H7 (cell line): Measurements from ENCODE around the gene ANKRD12. TPM values are rescaled to one million over a fixed set of nuclear protein-coding genes. Genes with fewer than 3 reads are reported as not detected.
A peak's percentile ranks its signal among the peaks of the same experiment; 100 is the strongest.
"Not testable (repeated sequence)": the region's sequence is repeated elsewhere in the genome, so short reads cannot be mapped to it uniquely, and the experiment has no call there.

ENCODE experiments used
- DNase-seq: peaks from one replicate; pipeline ENCODE4 v3.0.0; 2012
- H3K27me3 ChIP-seq: 2 replicates; pipeline ENCODE4 v1.6.0; 2011; ENCODE audit warnings: mild to moderate bottlenecking, low read length; ENCODE audit not compliant: control insufficient read depth, insufficient read depth
- H3K36me3 ChIP-seq: replicated peaks from 2 replicates; pipeline ENCODE4 v1.5.1; 2011; ENCODE audit warnings: low read length; ENCODE audit not compliant: control insufficient read depth, insufficient read depth
- H3K4me3 ChIP-seq: 2 replicates; pipeline ENCODE4 v1.5.1; 2011; ENCODE audit warnings: low read depth, mild to moderate bottlenecking, control low read depth, low read length, moderate library complexity; ENCODE audit not compliant: insufficient read depth
- total RNA-seq: library from RNA; depleted of rRNA; stranded (reverse); fragments of >200 nt; shearing (Covaris generic); gene quantifications from 2 replicates; pipeline ENCODE4 v1.2.3, GENCODE V29; 2014; rRNA removed

Gene ANKRD12
- 3.2 and 11.3 TPM in 2 replicates for total RNA-seq

DNA sequence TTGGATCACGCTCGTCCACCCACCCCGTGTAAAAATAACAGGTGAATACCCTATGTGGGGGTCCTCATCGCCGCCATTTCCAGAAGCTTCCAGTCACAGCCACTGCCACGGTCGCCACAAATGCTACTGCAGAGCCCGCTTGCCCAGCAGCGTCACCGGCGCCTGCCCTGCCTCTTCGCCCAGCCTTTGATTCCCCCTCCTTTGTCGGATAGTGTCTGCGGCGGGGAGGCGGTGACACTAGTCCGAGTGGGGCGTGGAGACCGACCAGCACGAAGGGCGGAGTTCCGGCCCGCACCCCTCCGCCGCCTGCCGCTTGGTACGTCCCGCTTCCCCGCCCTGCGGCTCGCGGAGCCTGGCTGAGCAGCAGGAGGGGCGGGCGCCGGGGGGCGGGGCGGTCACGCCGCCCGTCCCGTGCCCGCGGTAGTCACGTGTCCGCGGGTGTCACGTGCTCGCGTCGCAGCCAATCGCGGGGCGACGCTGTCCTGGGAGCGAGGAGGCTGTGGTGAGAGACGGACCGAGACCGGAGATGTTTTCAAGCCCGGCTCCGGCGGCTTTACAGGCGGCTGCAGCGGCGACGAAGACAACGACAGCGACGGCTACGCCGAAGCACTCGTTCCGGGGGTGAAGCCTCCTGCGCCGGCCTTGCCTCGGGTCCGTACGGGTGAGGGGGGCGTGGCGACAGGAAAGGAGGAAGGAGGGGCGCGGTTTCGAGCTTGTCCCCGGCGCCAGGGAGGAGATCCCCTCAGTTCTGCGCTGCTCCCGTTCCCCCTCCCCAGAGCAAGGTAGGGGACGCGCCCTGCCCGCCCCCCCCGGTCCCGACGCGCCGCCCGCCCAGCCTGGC, at the start of gene ANKRD12:
Gene ANKRD12, plus strand, starts transcription at position 467 of the 841 bp plus-strand sequence. CDS start 45,652 bp downstream, outside the sequence.
- H3K27me3 ChIP-seq, result no peaks in the 10 kb centered on the region
- DNase-seq, result peak; percentile 97
- peaks cover 4% of the 10 kb centered on the region for H3K36me3 ChIP-seq
- peak within 1 kb of the TSS; percentile 95 for H3K4me3 ChIP-seq

DNA sequence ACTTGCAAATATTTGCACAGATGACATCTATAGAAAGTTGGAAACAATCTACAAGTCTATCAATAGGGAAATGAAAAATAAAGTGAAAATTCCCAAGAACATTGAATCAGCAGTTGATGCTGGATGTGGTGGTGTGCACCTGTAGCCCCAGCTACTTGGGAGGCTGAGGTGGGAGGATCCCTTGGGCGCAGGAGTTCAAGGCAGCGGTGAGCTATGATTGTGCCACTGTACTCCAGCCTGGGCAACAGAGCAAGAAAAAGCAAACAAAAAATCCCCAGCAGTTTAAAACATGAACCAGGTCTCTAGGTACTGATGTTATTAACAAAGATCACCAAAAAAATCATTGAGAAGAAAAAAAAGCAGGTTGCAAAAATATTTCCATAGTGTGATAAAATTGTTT, 49.4 kb upstream of the ANKRD12 start:
- DNase-seq, result no peak
- no peak overlapping the region for H3K4me3 ChIP-seq
- no peaks in the 10 kb centered on the region for H3K36me3 ChIP-seq
- H3K27me3 ChIP-seq, result no peaks in the 10 kb centered on the region

DNA sequence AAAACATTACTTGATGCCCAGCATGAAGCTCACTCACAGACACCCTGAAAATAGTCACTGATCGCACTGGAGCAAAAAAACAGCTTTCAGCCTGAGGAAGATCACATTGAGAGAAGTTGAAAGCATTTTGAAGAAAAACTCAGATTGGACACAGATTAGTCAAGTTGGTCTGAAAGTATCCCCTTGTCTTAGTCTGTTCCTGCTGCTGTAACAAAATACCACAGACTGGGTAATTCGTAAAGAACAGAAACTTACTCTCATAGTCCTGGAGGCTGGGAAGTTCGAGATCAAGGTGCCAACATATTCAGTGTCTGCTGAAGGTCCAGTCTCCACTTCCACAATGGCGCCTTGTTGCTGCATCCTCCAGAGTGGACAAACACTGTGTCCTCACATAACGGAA, 48.3 kb upstream of the ANKRD12 start:
- no peak overlapping the region for H3K4me3 ChIP-seq
- no peaks in the 10 kb centered on the region for H3K36me3 ChIP-seq
- DNase-seq, result no peak
- H3K27me3 ChIP-seq, result no peaks in the 10 kb centered on the region

DNA sequence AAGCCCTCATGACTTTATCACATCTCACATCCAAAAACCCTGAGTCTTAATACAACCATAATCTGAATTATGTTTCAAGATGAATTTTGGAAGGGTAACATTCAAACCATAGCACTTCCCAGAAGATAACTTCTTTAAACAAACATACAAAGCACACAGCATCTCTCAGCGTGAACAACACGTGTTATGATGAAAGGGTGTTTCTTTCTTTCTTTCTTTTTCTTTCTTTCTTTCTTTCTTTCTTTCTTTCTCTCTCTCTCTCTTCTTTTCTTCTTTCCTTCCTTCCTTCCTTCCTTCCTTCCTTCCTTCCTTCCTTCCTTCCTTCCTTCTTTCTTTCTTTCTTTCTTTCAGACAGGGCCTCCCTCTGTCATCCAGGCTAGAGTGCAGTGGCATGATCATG, 47.9 kb upstream of the ANKRD12 start:
- not testable (repeated sequence) for DNase-seq, H3K36me3 ChIP-seq, H3K4me3 ChIP-seq, H3K27me3 ChIP-seq

DNA sequence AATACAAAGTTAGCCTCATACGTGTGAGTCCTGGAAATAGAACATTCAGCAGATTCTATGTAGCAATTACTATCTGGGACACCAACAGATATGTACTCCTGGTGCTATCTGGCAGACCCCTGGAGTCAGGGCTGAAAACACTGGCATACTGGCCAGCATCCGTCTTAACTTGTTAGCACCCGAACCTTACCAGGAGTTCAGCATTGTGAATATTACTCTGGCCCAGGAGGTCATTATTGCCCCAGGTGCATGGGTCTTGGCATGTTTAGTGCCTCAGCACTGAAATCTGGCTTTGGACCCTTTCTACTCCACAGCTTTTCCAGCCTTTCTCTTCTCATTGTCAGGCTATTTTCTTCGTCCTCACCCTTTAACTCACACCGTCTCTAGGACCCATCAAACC, 46.0 kb upstream of the ANKRD12 start:
- Histone ChIP-seq H3K4me3 (no peak overlapping the region), H3K27me3 (no peaks in the 10 kb centered on the region), H3K36me3 (no peaks in the 10 kb centered on the region)
- no peak for DNase-seq

GRCh38 chr18:9091066-9091476, 45.5 kb upstream of the ANKRD12 start:
- Histone ChIP-seq H3K27me3 (no peaks in the 10 kb centered on the region), H3K36me3 (no peaks in the 10 kb centered on the region), H3K4me3 (no peak overlapping the region)
- DNase-seq, result no peak

DNA sequence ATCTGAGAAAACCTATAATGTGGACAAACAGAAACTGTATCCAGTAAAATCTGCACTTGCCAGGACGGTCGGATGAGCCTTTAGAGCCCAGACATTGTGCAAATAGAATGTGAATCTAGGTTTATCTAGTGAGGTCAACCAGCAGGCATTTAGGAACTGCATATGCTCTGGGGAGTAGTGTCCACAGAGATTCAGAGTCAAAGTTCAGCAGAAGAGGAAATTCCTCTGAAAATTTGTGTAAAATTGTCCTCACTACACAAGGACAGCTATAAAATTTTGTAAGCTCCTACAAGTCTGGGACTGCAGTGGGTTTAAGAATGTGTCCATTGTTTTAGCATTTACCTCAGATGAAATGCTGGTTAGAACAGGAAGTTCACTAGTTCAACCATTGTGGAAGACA, 43.9 kb upstream of the ANKRD12 start:
- Histone ChIP-seq H3K27me3 (no peaks in the 10 kb centered on the region), H3K4me3 (no peak overlapping the region), H3K36me3 (no peaks in the 10 kb centered on the region)
- DNase-seq, result no peak

- not testable (repeated sequence) for DNase-seq, H3K27me3 ChIP-seq, H3K36me3 ChIP-seq, H3K4me3 ChIP-seq
Measured at GRCh38 chr18:9093109-9093508, 43.5 kb upstream of the ANKRD12 start.

DNA sequence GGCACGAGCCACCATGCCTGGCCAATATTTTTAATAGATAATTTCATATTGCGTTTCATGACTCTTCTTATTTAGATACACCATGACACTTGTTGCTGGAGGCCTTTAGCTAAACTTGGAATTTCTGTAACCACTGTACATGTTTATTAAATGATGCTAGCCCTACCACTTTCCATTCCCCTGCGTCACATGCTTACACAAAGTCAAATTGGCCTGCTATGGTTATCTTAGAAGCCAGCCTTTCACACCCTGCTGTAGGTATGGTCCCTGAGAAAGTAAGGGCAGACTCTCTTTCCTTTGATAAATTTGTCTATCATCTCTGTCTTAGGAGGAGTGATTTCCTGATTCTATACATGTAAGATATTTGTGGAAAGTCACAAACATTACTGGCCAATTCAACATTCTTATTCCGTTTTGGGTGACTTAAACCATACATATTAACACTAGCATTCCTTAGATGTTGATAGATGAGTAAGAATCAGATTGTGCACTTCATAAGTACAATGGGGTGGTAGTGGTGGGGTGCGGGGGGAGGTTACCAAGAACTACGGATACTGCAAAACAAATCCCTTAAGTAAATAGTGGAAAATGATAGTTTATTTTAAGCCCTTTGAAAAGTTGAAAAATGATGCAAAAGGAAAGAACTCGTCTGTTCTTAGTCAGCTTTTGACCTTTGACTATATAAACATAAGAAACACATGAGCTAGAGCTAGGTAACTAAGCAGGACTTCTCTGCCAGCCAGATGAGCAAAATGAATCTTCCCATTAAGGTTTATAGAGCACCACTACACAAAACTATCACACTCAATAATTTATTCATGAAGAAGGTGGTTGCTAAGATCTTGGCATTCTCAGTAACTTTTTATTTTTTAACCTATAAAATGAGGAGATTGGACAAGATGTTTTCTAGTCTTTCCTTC, 42.0 kb upstream of the ANKRD12 start:
- Histone ChIP-seq H3K4me3 (no peak overlapping the region), H3K27me3 (no peaks in the 10 kb centered on the region), H3K36me3 (no peaks in the 10 kb centered on the region)
- no peak for DNase-seq

DNA sequence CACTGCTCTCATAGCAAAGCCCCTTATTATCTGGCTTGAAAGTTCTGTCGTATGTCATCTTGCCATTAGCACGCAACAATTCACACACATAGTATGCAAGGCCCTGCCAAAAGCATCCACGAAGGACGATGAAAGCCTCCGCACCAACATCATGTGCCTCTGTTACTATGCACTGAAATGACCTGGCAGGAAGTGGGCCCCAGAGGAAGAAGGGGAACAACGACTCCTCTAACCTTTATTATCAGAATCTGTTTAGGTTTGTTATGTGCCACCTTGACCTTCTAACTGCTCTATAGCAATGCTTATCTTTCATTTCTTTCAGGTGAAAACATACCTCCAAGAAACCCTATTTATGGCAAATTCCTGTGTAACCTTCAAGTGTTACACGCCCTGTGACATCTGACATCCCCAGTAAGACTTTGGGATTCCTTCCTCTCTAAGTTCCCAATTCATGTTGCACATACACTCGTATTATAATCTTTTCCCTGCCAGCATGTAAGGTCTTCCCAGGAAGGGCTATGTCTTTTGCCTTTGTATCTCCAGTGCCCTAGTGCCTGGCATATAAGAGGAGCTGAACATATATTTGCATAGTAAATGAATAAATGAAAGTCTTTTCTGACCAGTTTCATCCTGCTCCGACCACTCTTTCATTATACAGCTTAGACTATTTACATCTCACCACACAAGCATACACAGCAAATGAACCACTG, 41.1 kb upstream of the ANKRD12 start:
- no peak overlapping the region for H3K4me3 ChIP-seq
- H3K27me3 ChIP-seq, result no peaks in the 10 kb centered on the region; the same call in 1 of the 2 replicates
- DNase-seq, result no peak
- H3K36me3 ChIP-seq, result no peaks in the 10 kb centered on the region

DNA sequence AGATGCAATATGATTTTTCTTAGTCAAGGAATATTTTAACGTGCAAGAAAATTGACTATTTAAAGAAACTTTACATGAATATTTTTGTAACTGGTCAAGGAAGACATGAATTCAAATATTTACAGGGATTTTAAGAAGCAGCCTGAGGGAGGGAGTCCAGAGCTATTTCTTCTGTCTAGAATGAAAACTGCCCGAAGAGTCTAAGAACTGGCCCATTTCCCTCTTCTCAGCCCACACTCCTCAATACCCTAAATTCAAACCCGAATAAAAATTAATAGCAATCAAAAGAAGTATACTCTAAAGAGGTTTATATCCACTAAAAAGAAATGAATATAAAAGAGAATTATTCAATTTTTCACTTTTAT, 40.6 kb upstream of the ANKRD12 start:
- Histone ChIP-seq H3K4me3 (no peak overlapping the region), H3K27me3 (no peaks in the 10 kb centered on the region; the same call in 1 of the 2 replicates), H3K36me3 (no peaks in the 10 kb centered on the region)
- DNase-seq, result no peak

- no peak overlapping the region for H3K4me3 ChIP-seq
- DNase-seq, result no peak
- H3K27me3 ChIP-seq, result no peaks in the 10 kb centered on the region; the same call in 1 of the 2 replicates
- no peaks in the 10 kb centered on the region for H3K36me3 ChIP-seq
Measured at GRCh38 chr18:9096685-9097084, 39.9 kb upstream of the ANKRD12 start.

DNA sequence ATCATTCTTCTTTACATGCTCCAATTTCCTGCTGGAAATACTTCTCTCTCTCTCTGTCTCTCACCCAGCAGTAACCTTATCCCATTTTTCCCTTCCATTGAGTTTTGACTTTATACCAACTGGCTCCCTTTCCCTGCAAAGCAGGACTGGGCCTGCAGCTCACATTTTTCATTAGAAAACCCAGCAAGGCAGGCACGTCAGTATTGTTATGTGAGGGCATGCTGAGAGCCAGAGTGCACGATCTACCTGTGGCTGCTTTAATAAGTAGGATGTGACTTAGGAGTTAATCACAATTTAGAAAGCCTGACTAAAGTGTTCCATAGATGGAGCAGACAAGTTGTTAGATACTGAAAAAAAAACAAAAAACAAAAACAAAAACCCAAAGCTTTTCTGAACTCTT, 39.2 kb upstream of the ANKRD12 start:
- Histone ChIP-seq H3K36me3 (no peaks in the 10 kb centered on the region), H3K27me3 (no peaks in the 10 kb centered on the region; the same call in 1 of the 2 replicates), H3K4me3 (no peak overlapping the region)
- peak; percentile 25 for DNase-seq

GRCh38 chr18:9100796-9101195, 35.8 kb upstream of the ANKRD12 start:
- Histone ChIP-seq H3K4me3 (no peak overlapping the region), H3K36me3 (no peaks in the 10 kb centered on the region)
- no peak for DNase-seq

More at GRCh38 chr18:9100796-9101195, 35.8 kb upstream of the ANKRD12 start:
- H3K27me3 ChIP-seq, result no peaks in the 10 kb centered on the region; the same call in 1 of the 2 replicates
